Smooth muscle cell (in vitro differentiated cells): ENCODE measurements around the gene PEAK1. TPM values are rescaled to one million over a fixed set of nuclear protein-coding genes. Genes with fewer than 3 reads are reported as not detected.
A peak's percentile ranks its signal among the peaks of the same experiment; 100 is the strongest.

ENCODE experiments used
- DNase-seq: peaks from one replicate; lab custom pipeline; 2025; ENCODE audit not compliant: unreplicated experiment; lab: John Stamatoyannopoulos, UW
- H2AFZ ChIP-seq: fragments of 200-600 bp; sonication (generic); 2 replicates; pipeline ENCODE4 v1.6.0; 2016; ENCODE audit warnings: antibody characterized with exemption, low read depth, mild to moderate bottlenecking
- H3F3A ChIP-seq: fragments of 200-600 bp; sonication (generic); 2 replicates; pipeline ENCODE4 v1.6.0; 2017; ENCODE audit warnings: antibody characterized with exemption, low read depth
- H3K27ac ChIP-seq: fragments of 200-600 bp; sonication (generic); 2 replicates; pipeline ENCODE4 v1.5.1; 2016; ENCODE audit warnings: low read depth, mild to moderate bottlenecking
- H3K27me3 ChIP-seq: fragments of 200-600 bp; sonication (generic); 2 replicates; pipeline ENCODE4 v1.6.1; 2016; ENCODE audit warnings: low read depth, mild to moderate bottlenecking
- H3K36me3 ChIP-seq: fragments of 200-600 bp; sonication (generic); 2 replicates; pipeline ENCODE4 v1.5.1; 2016; ENCODE audit warnings: low read depth
- H3K4me1 ChIP-seq: fragments of 200-600 bp; sonication (generic); 2 replicates; pipeline ENCODE4 v1.5.1; 2016; ENCODE audit warnings: low read depth
- H3K4me2 ChIP-seq: fragments of 200-600 bp; sonication (generic); 2 replicates; pipeline ENCODE4 v1.6.0; 2016; ENCODE audit warnings: mild to moderate bottlenecking
- H3K4me3 ChIP-seq: fragments of 200-600 bp; sonication (generic); 2 replicates; pipeline ENCODE4 v1.5.1; 2016; ENCODE audit warnings: mild to moderate bottlenecking
- H3K79me2 ChIP-seq: fragments of 200-600 bp; sonication (generic); 2 replicates; pipeline ENCODE4 v1.6.0; 2016; ENCODE audit warnings: low read depth, mild to moderate bottlenecking
- H3K9ac ChIP-seq: fragments of 200-600 bp; sonication (generic); 2 replicates; pipeline ENCODE4 v1.6.0; 2016; ENCODE audit warnings: low read depth
- H3K9me3 ChIP-seq: fragments of 200-600 bp; sonication (generic); replicated peaks from 2 replicates; pipeline ENCODE4 v1.5.1; 2016; ENCODE audit warnings: low read depth
- H4K20me1 ChIP-seq: fragments of 200-600 bp; sonication (generic); 2 replicates; pipeline ENCODE4 v1.6.0; 2016; ENCODE audit warnings: low read depth
- CTCF ChIP-seq: fragments of 200-600 bp; sonication (generic); IDR thresholded peaks from 2 replicates; pipeline ENCODE4 v1.5.1; 2017; ENCODE audit warnings: borderline replicate concordance, mild to moderate bottlenecking, antibody characterized with exemption; ENCODE audit not compliant: insufficient read depth, poor library complexity, severe bottlenecking
- WGBS: methylation state at CpG from one replicate; pipeline ENCODE4 v1.1.7; 2016; ENCODE audit warnings: low lambda C conversion rate; 5-methylcytosine and 5-hydroxymethylcytosine counted together
- polyA plus RNA-seq: library from polyadenylated mRNA; unstranded; fragments of >200 nt; fragmentation: Nextera tagmentation; extraction: Ambion mirVana; gene quantifications from 2 replicates; pipeline ENCODE4 v1.2.1, GENCODE V29; 2016
- total RNA-seq: library from RNA; depleted of rRNA; stranded (reverse); fragments of >200 nt; gene quantifications from 2 replicates; pipeline ENCODE4 v1.2.3, GENCODE V29; 2014

Gene PEAK1
- total and polyA plus RNA-seq, 2 experiments from 2014 or later: 5.6 to 21.9 TPM

- Histone ChIP-seq H2AFZ (no peak overlapping the region), H3K79me2 (peaks cover 2% of the 10 kb centered on the region), H3K27me3 (no peaks in the 10 kb centered on the region), H3K36me3 (no peaks in the 10 kb centered on the region), H3F3A (peaks cover 4% of the 10 kb centered on the region), H3K4me3 (no peak overlapping the region), H3K9me3 (no peaks in the 10 kb centered on the region), H3K9ac (no peak overlapping the region), H3K4me1 (peaks cover 14% of the 10 kb centered on the region), H4K20me1 (peaks cover 9% of the 10 kb centered on the region), H3K27ac (no peak overlapping the region), H3K4me2 (no peak overlapping the region)
- no peak for TF ChIP-seq CTCF
- DNase-seq: no peak
- 96% methylated on average over 2 of the region's 2 CpGs for WGBS
These were observed 228.6 kb downstream of the PEAK1 start for GRCh38 chr15:77191230-77191834.

- Histone ChIP-seq H3K79me2 (peaks cover 2% of the 10 kb centered on the region), H4K20me1 (peaks cover 9% of the 10 kb centered on the region), H3K4me3 (no peak overlapping the region), H3K27me3 (no peaks in the 10 kb centered on the region), H2AFZ (no peak overlapping the region), H3K9ac (no peak overlapping the region), H3K36me3 (no peaks in the 10 kb centered on the region), H3F3A (peaks cover 4% of the 10 kb centered on the region), H3K4me2 (no peak overlapping the region), H3K27ac (no peak overlapping the region), H3K9me3 (no peaks in the 10 kb centered on the region), H3K4me1 (peaks cover 14% of the 10 kb centered on the region)
- 67% methylated on average over 4 of the region's 4 CpGs for WGBS
- no peak for DNase-seq
- no peak for TF ChIP-seq CTCF
These were observed 232.0 kb downstream of the PEAK1 start for GRCh38 chr15:77187751-77188464.

- Histone ChIP-seq H3K4me3 (no peak overlapping the region), H3K27ac (no peak overlapping the region), H3K4me1 (peaks cover 16% of the 10 kb centered on the region), H3F3A (peaks cover 4% of the 10 kb centered on the region), H3K9ac (no peak overlapping the region), H3K27me3 (no peaks in the 10 kb centered on the region), H2AFZ (no peak overlapping the region), H3K36me3 (no peaks in the 10 kb centered on the region), H3K9me3 (no peaks in the 10 kb centered on the region), H3K4me2 (no peak overlapping the region), H4K20me1 (peaks cover 9% of the 10 kb centered on the region), H3K79me2 (peaks cover 2% of the 10 kb centered on the region)
- TF ChIP-seq CTCF: peak; percentile 56
- WGBS: 66% methylated on average over 3 of the region's 3 CpGs
- DNase-seq: no peak
These were observed 233.3 kb downstream of the PEAK1 start for GRCh38 chr15:77186594-77187011.
